Smooth muscle cell (in vitro differentiated cells): ENCODE data around the gene PRR7. TPM values are rescaled to one million over a fixed set of nuclear protein-coding genes. Genes with fewer than 3 reads are reported as not detected.
A peak's percentile ranks its signal among the peaks of the same experiment; 100 is the strongest.

Experiments
- DNase-seq: peaks from one replicate; lab custom pipeline; 2025; ENCODE audit not compliant: unreplicated experiment; lab: John Stamatoyannopoulos, UW
- H2AFZ ChIP-seq: fragments of 200-600 bp; sonication (generic); 2 replicates; pipeline ENCODE4 v1.6.0; 2016; ENCODE audit warnings: antibody characterized with exemption, low read depth, mild to moderate bottlenecking
- H3F3A ChIP-seq: fragments of 200-600 bp; sonication (generic); 2 replicates; pipeline ENCODE4 v1.6.0; 2017; ENCODE audit warnings: antibody characterized with exemption, low read depth
- H3K27ac ChIP-seq: fragments of 200-600 bp; sonication (generic); 2 replicates; pipeline ENCODE4 v1.5.1; 2016; ENCODE audit warnings: low read depth, mild to moderate bottlenecking
- H3K27me3 ChIP-seq: fragments of 200-600 bp; sonication (generic); 2 replicates; pipeline ENCODE4 v1.6.1; 2016; ENCODE audit warnings: low read depth, mild to moderate bottlenecking
- H3K36me3 ChIP-seq: fragments of 200-600 bp; sonication (generic); 2 replicates; pipeline ENCODE4 v1.5.1; 2016; ENCODE audit warnings: low read depth
- H3K4me1 ChIP-seq: fragments of 200-600 bp; sonication (generic); 2 replicates; pipeline ENCODE4 v1.5.1; 2016; ENCODE audit warnings: low read depth
- H3K4me2 ChIP-seq: fragments of 200-600 bp; sonication (generic); 2 replicates; pipeline ENCODE4 v1.6.0; 2016; ENCODE audit warnings: mild to moderate bottlenecking
- H3K4me3 ChIP-seq: fragments of 200-600 bp; sonication (generic); 2 replicates; pipeline ENCODE4 v1.5.1; 2016; ENCODE audit warnings: mild to moderate bottlenecking
- H3K79me2 ChIP-seq: fragments of 200-600 bp; sonication (generic); 2 replicates; pipeline ENCODE4 v1.6.0; 2016; ENCODE audit warnings: low read depth, mild to moderate bottlenecking
- H3K9ac ChIP-seq: fragments of 200-600 bp; sonication (generic); 2 replicates; pipeline ENCODE4 v1.6.0; 2016; ENCODE audit warnings: low read depth
- H3K9me3 ChIP-seq: fragments of 200-600 bp; sonication (generic); replicated peaks from 2 replicates; pipeline ENCODE4 v1.5.1; 2016; ENCODE audit warnings: low read depth
- H4K20me1 ChIP-seq: fragments of 200-600 bp; sonication (generic); 2 replicates; pipeline ENCODE4 v1.6.0; 2016; ENCODE audit warnings: low read depth
- WGBS: methylation state at CpG from one replicate; pipeline ENCODE4 v1.1.7; 2016; ENCODE audit warnings: low lambda C conversion rate; 5-methylcytosine and 5-hydroxymethylcytosine counted together
- polyA plus RNA-seq: library from polyadenylated mRNA; unstranded; fragments of >200 nt; fragmentation: Nextera tagmentation; extraction: Ambion mirVana; gene quantifications from 2 replicates; pipeline ENCODE4 v1.2.1, GENCODE V29; 2016
- total RNA-seq: library from RNA; depleted of rRNA; stranded (reverse); fragments of >200 nt; gene quantifications from 2 replicates; pipeline ENCODE4 v1.2.3, GENCODE V29; 2014
- TF ChIP-seq, protein P1 (sequence below): fragments of 200-600 bp; sonication (generic); IDR thresholded peaks from 2 replicates; pipeline ENCODE4 v1.5.1; 2017; ENCODE audit warnings: borderline replicate concordance, mild to moderate bottlenecking, antibody characterized with exemption; ENCODE audit not compliant: insufficient read depth, poor library complexity, severe bottlenecking

The PRR7 gene
- total and polyA plus RNA-seq, 2 experiments from 2014 or later, result 6.5 to 31.9 TPM

DNA sequence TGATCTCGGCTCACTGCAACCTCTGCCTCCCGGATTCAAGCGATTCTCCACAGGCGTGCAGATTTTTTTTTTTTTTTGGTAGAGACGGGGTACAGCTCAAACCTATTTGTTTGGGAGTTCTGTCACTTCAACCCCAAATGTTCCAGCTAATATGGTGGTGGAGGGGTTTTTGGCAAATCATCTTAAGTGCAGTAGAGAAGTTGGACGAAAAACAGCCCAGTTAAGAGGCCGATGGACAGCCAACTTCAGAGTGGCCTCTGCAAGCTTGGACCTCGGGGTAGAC lies 756 bp upstream of the PRR7 start:
- H3K4me1 ChIP-seq, result peaks cover 13% of the 10 kb centered on the region
- H3K4me2 ChIP-seq, result peak overlapping the region; percentile 97
- H3K27me3 ChIP-seq, result no peaks in the 10 kb centered on the region
- peaks cover 12% of the 10 kb centered on the region for H4K20me1 ChIP-seq
- no peak overlapping the region for H2AFZ ChIP-seq
- peaks cover 9% of the 10 kb centered on the region for H3F3A ChIP-seq
- H3K4me3 ChIP-seq, result peak overlapping the region; percentile 85
- TF ChIP-seq, protein P1, sequence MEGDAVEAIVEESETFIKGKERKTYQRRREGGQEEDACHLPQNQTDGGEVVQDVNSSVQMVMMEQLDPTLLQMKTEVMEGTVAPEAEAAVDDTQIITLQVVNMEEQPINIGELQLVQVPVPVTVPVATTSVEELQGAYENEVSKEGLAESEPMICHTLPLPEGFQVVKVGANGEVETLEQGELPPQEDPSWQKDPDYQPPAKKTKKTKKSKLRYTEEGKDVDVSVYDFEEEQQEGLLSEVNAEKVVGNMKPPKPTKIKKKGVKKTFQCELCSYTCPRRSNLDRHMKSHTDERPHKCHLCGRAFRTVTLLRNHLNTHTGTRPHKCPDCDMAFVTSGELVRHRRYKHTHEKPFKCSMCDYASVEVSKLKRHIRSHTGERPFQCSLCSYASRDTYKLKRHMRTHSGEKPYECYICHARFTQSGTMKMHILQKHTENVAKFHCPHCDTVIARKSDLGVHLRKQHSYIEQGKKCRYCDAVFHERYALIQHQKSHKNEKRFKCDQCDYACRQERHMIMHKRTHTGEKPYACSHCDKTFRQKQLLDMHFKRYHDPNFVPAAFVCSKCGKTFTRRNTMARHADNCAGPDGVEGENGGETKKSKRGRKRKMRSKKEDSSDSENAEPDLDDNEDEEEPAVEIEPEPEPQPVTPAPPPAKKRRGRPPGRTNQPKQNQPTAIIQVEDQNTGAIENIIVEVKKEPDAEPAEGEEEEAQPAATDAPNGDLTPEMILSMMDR, result no peak
- no peak for DNase-seq
- no peaks in the 10 kb centered on the region for H3K79me2 ChIP-seq
- no peak overlapping the region for H3K27ac ChIP-seq
- H3K9ac ChIP-seq, result no peak overlapping the region
- no peaks in the 10 kb centered on the region for H3K9me3 ChIP-seq
- 45% methylated on average over 8 of the region's 8 CpGs for WGBS
- no peaks in the 10 kb centered on the region for H3K36me3 ChIP-seq

DNA sequence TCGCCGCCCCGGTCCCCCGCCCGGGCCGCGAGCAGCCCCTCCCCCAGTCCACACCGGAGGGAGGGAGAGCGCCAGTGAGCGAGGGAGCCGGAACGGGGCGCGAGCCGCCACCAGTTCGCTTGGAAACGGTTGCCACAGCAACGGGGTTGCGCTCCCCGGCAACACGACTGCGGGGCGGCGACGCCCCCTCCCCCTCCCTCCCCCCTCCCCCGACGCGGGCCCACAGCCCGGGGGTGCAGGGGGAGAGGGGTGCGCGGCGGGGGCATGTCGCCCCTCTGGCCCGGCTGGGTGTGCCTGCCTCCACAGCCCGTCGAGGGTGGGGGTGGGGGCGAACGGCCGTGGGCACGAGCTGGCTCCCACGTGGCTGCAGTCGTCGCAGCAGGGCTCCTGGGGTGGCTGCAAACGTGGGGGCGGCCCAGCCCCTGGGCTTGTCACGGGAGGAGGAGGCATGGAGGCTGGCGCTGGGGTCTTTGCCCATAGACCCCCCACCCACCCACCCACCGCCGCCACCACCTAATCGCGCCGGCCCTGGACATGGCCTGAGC lies 524 bp downstream of the PRR7 start:
- peak overlapping the region; percentile 61 for H3K9ac ChIP-seq
- peaks cover 13% of the 10 kb centered on the region for H3K4me1 ChIP-seq
- peak overlapping the region; percentile 97 for H3K4me2 ChIP-seq
- DNase-seq, result peak; percentile 58
- H3K4me3 ChIP-seq, result peak overlapping the region; percentile 85
- H2AFZ ChIP-seq, result no peak overlapping the region
- H3F3A ChIP-seq, result peaks cover 9% of the 10 kb centered on the region
- no peaks in the 10 kb centered on the region for H3K9me3 ChIP-seq
- TF ChIP-seq, protein P1, result no peak
- H3K27ac ChIP-seq, result no peak overlapping the region
- WGBS, result 2% methylated on average over 11 of the region's 52 CpGs
- H4K20me1 ChIP-seq, result peaks cover 12% of the 10 kb centered on the region
- no peaks in the 10 kb centered on the region for H3K36me3 ChIP-seq
- no peaks in the 10 kb centered on the region for H3K27me3 ChIP-seq
- H3K79me2 ChIP-seq, result no peaks in the 10 kb centered on the region

DNA sequence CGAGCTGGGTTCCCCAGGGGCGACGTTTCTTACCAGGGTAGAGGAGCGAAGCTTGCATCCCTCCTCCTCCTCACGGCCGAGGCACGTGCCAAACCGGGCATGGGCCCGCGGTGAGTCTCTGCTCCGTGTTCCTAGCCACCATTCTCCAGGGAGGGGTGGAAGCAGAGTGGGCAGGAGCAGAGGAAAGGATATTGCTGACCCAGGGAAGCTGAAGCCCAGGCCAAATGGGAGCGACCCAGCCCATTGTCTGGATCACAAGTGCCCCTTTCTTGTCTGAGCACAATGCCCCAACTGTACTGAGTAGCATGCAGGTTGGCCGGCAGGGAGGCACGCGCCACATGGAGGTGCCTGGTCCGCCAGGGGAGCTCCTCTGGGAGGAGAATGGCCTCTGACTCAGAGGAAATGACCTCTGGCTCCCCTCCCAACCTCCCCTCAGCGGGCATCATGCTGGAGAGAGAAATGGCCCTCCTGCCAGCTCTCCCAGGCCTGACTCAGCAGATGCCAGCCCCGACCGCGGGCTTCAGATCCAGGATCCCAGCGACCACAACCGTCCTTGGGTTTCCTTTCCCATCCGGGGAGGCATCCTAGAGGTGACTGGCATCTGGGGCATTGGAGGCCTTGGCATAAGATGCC lies 1.1 kb downstream of the PRR7 start:
- DNase-seq, result peak; percentile 26
- Histone ChIP-seq H4K20me1 (peaks cover 15% of the 10 kb centered on the region), H3K27me3 (no peaks in the 10 kb centered on the region), H3K4me2 (peak overlapping the region; percentile 97), H3K27ac (peak overlapping the region; percentile 38), H3K36me3 (no peaks in the 10 kb centered on the region), H2AFZ (no peak overlapping the region), H3K9ac (no peak overlapping the region), H3F3A (peaks cover 9% of the 10 kb centered on the region), H3K9me3 (no peaks in the 10 kb centered on the region), H3K79me2 (no peaks in the 10 kb centered on the region), H3K4me1 (peaks cover 13% of the 10 kb centered on the region), H3K4me3 (peak overlapping the region; percentile 85)
- WGBS, result 14% methylated on average over 23 of the region's 23 CpGs
- TF ChIP-seq, protein P1, result no peak
